Activated B cell treated with CpG ODN at 0.5 μM for 24 hours (primary cell): ENCODE results near the gene EGFR. TPM values are rescaled to one million over a fixed set of nuclear protein-coding genes. Genes with fewer than 3 reads are reported as not detected.

Source experiments
- ATAC-seq: fragments of 200-7000 bp; cut with Tn5 transposase; one replicate; pipeline ENCODE4 v1.10.0; 2021; ENCODE audit warnings: low read depth, mild to moderate bottlenecking, moderate library complexity
- CTCF ChIA-PET: fragments of 350-600 bp; sonication (Branson Sonifier 250); formaldehyde crosslinking; loops from one replicate; lab custom pipeline; 2021; ENCODE audit warnings: antibody characterized with exemption; lab: Charles Lee
- POLR2A ChIA-PET: fragments of 350-600 bp; sonication (Branson Sonifier 250); formaldehyde crosslinking; loops from one replicate; lab custom pipeline; 2021; ENCODE audit warnings: antibody characterized with exemption; lab: Charles Lee
- DNase-seq: peaks from one replicate; pipeline ENCODE4 v3.0.0; 2022
- H3K27ac Mint-ChIP-seq: one replicate; pipeline ENCODE4 v1.8.0; 2020; ENCODE audit warnings: mixed read lengths
- H3K27me3 Mint-ChIP-seq: one replicate; pipeline ENCODE4 v1.8.0; 2021; ENCODE audit warnings: mixed read lengths
- H3K36me3 Mint-ChIP-seq: one replicate; pipeline ENCODE4 v1.8.0; 2021; ENCODE audit warnings: low read depth, mixed read lengths
- H3K4me1 Mint-ChIP-seq: one replicate; pipeline ENCODE4 v1.8.0; 2021; ENCODE audit warnings: mixed read lengths
- H3K4me3 Mint-ChIP-seq: one replicate; pipeline ENCODE4 v1.8.0; 2020; ENCODE audit warnings: mild to moderate bottlenecking, mixed read lengths
- H3K9me3 Mint-ChIP-seq: one replicate; pipeline ENCODE4 v1.8.0; 2020; ENCODE audit warnings: mixed read lengths
- intact Hi-C: fragments of 100-400 bp; cut with micrococcal nuclease; formaldehyde crosslinking; loops from one replicate; pipeline ENCODE4 v1.15.1; 2024
- total RNA-seq: library from RNA; stranded (reverse); gene quantifications from 2 replicates; pipeline ENCODE4 v1.2.3, GENCODE V29; 2022
- TF ChIP-seq, protein P1 (sequence below): fragments of 200-600 bp; IDR thresholded peaks from one replicate; pipeline ENCODE4 v1.8.0; 2022; ENCODE audit warnings: antibody characterized with exemption, mild to moderate bottlenecking

EGFR gene
- total RNA-seq, 1 donor from 2014 or later: not detected

DNA sequence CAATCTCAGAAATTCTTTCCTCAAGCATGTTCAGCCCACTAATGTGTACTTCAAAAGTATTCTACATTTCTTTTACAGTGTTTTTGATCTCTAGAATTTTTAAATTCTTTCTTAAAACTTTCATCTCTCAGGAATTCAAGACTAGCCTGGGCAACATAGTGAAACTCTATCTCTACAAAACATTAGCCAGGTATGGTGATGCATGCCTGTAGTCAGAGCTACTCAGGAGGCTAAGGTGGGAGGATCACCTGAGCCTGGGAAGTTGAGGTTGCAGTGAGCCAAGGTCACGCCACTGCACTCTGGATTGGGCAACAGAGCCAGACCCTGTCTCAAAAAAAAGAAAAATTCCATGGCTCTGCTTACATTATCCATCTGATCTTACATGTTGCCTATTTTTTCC is 5.0 kb upstream of the EGFR start:
- POLR2A ChIA-PET: no interaction called here
- H3K4me3 Mint-ChIP-seq: no peak overlapping the region
- intact Hi-C loops: no loop called here

DNA sequence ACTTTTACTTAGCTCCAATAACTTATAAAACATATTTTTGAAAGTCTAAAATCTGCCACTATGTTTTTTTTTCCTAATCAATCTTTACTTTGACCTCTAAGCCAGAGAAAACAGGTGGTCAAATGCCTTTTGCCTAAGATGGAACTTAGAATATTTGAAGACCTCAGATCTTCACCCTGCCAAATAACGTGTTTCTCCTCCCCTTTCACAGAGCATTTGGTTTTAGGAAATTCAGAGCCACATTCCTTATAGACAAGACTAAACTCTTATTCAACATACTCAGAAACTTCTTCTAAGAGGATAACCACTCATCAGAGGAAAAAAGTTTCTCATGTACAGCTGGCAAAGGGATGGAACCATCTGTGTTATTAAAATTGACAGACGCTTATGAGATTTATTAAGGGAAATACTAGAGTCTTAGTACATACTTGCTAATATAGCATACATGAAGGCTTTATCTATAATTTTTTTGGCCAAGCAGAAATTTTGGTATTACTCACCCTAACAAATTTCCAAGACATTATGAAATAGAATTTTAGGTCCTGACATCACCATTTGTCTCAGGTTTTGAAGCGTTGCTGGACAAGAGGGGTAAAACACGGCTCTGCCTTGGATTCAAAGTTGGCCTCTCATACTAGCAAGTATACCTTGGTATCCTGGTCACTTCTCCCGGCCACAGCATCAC is 2.6 kb upstream of the EGFR start:
- ATAC-seq (no peak), DNase-seq (no peak)
- CTCF ChIA-PET: no interaction called here
- H3K9me3 Mint-ChIP-seq: peaks cover 3% of the 10 kb centered on the region
- intact Hi-C loops: no loop called here
- POLR2A ChIA-PET: no interaction called here
- no peaks in the 10 kb centered on the region for H3K36me3 Mint-ChIP-seq
- no peaks in the 10 kb centered on the region for H3K4me1 Mint-ChIP-seq
- TF ChIP-seq, protein P1, sequence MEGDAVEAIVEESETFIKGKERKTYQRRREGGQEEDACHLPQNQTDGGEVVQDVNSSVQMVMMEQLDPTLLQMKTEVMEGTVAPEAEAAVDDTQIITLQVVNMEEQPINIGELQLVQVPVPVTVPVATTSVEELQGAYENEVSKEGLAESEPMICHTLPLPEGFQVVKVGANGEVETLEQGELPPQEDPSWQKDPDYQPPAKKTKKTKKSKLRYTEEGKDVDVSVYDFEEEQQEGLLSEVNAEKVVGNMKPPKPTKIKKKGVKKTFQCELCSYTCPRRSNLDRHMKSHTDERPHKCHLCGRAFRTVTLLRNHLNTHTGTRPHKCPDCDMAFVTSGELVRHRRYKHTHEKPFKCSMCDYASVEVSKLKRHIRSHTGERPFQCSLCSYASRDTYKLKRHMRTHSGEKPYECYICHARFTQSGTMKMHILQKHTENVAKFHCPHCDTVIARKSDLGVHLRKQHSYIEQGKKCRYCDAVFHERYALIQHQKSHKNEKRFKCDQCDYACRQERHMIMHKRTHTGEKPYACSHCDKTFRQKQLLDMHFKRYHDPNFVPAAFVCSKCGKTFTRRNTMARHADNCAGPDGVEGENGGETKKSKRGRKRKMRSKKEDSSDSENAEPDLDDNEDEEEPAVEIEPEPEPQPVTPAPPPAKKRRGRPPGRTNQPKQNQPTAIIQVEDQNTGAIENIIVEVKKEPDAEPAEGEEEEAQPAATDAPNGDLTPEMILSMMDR: no peak
- peaks cover 37% of the 10 kb centered on the region for H3K27me3 Mint-ChIP-seq
- H3K4me3 Mint-ChIP-seq: no peak overlapping the region
- no peak overlapping the region for H3K27ac Mint-ChIP-seq

More for the DNA sequence above, 5.0 kb upstream of the EGFR start:
- Mint-ChIP-seq H3K36me3 (no peaks in the 10 kb centered on the region), H3K27me3 (peaks cover 31% of the 10 kb centered on the region), H3K4me1 (no peaks in the 10 kb centered on the region), H3K27ac (no peak overlapping the region), H3K9me3 (peaks cover 3% of the 10 kb centered on the region)
- no peak for ATAC-seq
- CTCF ChIA-PET: no interaction called here
- DNase-seq: no peak
- TF ChIP-seq, protein P1: no peak

DNA sequence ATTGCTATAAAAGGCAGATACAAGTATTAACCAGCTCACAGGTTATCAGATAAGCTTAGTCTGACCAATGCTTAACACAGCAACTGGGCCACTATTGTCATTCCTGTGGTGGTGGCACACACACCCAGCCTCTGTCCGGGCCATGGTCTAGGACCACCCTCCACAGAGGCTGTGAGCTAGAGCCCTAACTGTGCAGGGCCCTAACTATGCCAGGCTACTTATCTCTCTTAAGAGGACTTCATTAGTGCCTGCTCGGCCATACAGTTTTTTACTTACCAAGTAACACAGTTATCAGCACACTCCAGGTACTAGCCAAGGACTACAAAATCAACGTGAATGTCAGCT is 2.1 kb upstream of the EGFR start:
- no peak for ATAC-seq
- Mint-ChIP-seq H3K4me3 (no peak overlapping the region), H3K27me3 (peaks cover 42% of the 10 kb centered on the region), H3K36me3 (no peaks in the 10 kb centered on the region), H3K9me3 (peaks cover 3% of the 10 kb centered on the region), H3K27ac (no peak overlapping the region), H3K4me1 (no peaks in the 10 kb centered on the region)
- DNase-seq: no peak
- POLR2A ChIA-PET: no interaction called here
- intact Hi-C loops: no loop called here
- CTCF ChIA-PET: no interaction called here
- TF ChIP-seq, protein P1: no peak

DNA sequence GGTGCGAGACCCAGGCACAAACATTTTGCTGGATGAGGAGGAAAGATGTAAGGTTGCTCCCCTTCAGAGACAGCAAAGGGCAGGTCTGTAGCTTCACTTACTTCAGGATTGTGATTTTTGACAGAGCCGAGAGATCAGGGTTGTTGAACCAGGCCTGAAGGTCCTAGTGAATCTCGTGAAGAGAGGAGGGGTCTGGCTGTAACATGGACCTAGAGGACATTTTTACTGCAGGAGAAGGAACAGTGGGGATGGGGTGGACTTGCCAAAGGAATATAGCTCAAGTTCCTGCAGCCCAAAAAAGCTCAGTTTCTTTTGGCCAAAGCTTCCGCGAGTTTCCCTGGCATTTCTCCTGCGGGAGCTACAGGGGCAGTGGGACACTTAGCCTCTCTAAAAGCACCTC is 976 bp upstream of the EGFR start:
- Mint-ChIP-seq H3K27ac (no peak overlapping the region), H3K9me3 (peaks cover 3% of the 10 kb centered on the region), H3K4me1 (no peaks in the 10 kb centered on the region), H3K27me3 (peaks cover 48% of the 10 kb centered on the region), H3K36me3 (no peaks in the 10 kb centered on the region), H3K4me3 (no peak overlapping the region)
- no peak for DNase-seq
- TF ChIP-seq, protein P1: no peak
- CTCF ChIA-PET: no interaction called here
- no peak for ATAC-seq
- POLR2A ChIA-PET: no interaction called here
- intact Hi-C loops: no loop called here

DNA sequence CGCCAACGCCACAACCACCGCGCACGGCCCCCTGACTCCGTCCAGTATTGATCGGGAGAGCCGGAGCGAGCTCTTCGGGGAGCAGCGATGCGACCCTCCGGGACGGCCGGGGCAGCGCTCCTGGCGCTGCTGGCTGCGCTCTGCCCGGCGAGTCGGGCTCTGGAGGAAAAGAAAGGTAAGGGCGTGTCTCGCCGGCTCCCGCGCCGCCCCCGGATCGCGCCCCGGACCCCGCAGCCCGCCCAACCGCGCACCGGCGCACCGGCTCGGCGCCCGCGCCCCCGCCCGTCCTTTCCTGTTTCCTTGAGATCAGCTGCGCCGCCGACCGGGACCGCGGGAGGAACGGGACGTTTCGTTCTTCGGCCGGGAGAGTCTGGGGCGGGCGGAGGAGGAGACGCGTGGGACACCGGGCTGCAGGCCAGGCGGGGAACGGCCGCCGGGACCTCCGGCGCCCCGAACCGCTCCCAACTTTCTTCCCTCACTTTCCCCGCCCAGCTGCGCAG is 424 bp downstream of the EGFR start:
- no peak for DNase-seq
- Mint-ChIP-seq H3K27ac (no peak overlapping the region), H3K4me1 (no peaks in the 10 kb centered on the region), H3K4me3 (no peak overlapping the region), H3K9me3 (no peaks in the 10 kb centered on the region), H3K27me3 (peaks cover 51% of the 10 kb centered on the region), H3K36me3 (no peaks in the 10 kb centered on the region)
- TF ChIP-seq, protein P1: no peak
- CTCF ChIA-PET: no interaction called here
- POLR2A ChIA-PET: interaction anchor here (0.5 kb wide), 1 partner anchor 11 kb away, joined by 3 read pairs; no protein-coding TSS in a partner anchor
- no peak for ATAC-seq
- intact Hi-C loops: no loop called here
